NCI-H460 (cell line): ENCODE data around the gene VEGFC. TPM values are rescaled to one million over a fixed set of nuclear protein-coding genes. Genes with fewer than 3 reads are reported as not detected.

Source experiments
- DNase-seq: peaks from one replicate; pipeline ENCODE4 v3.0.0-alpha.2; 2016; ENCODE audit warnings: low read depth; ENCODE audit errors: extremely low read depth
- polyA plus RNA-seq: library from polyadenylated mRNA; depleted of rRNA; stranded (reverse); fragments of >200 nt; gene quantifications from 2 replicates; pipeline ENCODE4 v1.2.3, GENCODE V29; 2014; cell fraction: nucleus; rRNA removed
- total RNA-seq: library from RNA; depleted of rRNA; stranded (reverse); fragments of >200 nt; shearing (Covaris generic); gene quantifications from 2 replicates; pipeline ENCODE4 v1.2.3, GENCODE V29; 2014; rRNA removed

The VEGFC gene, protein sequence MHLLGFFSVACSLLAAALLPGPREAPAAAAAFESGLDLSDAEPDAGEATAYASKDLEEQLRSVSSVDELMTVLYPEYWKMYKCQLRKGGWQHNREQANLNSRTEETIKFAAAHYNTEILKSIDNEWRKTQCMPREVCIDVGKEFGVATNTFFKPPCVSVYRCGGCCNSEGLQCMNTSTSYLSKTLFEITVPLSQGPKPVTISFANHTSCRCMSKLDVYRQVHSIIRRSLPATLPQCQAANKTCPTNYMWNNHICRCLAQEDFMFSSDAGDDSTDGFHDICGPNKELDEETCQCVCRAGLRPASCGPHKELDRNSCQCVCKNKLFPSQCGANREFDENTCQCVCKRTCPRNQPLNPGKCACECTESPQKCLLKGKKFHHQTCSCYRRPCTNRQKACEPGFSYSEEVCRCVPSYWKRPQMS
- 18.2 and 19.2 TPM in 2 replicates for total RNA-seq
- polyA plus RNA-seq, result 0.98 and 2.8 TPM in 2 replicates

DNA sequence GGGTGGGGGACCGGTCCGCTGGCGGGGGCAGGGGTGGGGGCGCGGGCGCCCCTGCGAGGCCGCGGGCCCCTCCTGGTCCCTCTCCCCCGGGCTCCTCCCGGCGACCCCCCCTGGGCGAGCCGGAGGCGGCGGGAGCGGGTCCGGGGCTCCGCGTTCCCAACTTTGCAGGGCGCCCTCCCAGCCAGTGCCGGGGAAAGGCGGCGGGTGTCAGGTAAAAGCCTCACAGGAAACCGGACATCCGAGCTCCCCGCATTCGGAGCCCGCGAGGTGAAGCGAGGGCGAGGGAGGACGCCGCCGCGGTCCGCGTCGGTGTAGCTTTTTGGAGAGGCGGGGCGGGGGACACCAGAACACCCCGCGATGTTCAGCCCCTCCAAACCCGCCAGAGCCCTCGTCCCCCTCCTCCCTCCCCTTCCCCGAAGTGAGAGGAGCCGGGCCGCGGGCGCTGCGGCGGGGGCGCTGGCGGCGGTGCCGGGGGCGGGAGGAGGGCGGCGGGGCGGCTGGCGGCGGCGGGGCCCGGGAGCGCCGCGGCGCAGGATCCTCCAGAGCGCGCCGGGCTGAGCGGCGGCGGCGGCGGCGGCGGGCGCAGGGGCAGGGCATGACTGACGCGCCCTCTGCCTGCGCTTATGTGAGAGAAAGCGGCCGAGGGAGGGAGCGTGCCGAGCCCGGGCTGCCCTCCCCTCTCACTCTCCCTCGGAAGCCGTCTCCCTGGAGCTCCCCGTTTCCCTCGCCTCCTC, at the start of gene VEGFC:
Gene VEGFC (minus strand): TSS at position 597 of the 734 bp plus-strand sequence. CDS start 611 bp downstream, outside the sequence.
- peak; percentile 65 for DNase-seq

- no peak for DNase-seq
These were observed 49.0 kb upstream of the VEGFC start for GRCh38 chr4:176841711-176842112.

- no peak for DNase-seq
These were observed 47.4 kb upstream of the VEGFC start for GRCh38 chr4:176840166-176840565.

- DNase-seq, result no peak
These were observed 46.9 kb upstream of the VEGFC start for GRCh38 chr4:176839656-176840055.

GRCh38 chr4:176838601-176839433, 46.1 kb upstream of the VEGFC start:
- DNase-seq, result no peak

GRCh38 chr4:176837169-176837895, 44.6 kb upstream of the VEGFC start:
- DNase-seq, result no peak

DNA sequence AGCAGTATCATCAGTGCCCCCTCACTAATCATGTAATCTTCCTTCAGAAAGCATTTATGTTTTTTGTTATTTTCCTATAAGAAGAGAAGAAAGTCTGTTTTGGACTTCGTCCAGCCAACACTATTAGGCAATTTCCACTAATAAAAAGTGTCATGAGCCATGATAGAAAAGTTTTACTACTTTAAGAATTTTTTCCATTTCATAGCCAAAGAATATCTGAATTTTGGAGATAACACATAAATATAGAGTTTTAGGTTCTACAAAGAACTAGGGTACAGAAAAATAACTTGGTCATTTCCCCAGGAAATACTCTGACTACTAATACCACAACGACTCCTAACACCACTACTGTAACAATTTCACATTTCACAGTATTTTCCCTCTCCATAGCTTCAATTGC, 41.8 kb upstream of the VEGFC start:
- DNase-seq, result no peak

DNA sequence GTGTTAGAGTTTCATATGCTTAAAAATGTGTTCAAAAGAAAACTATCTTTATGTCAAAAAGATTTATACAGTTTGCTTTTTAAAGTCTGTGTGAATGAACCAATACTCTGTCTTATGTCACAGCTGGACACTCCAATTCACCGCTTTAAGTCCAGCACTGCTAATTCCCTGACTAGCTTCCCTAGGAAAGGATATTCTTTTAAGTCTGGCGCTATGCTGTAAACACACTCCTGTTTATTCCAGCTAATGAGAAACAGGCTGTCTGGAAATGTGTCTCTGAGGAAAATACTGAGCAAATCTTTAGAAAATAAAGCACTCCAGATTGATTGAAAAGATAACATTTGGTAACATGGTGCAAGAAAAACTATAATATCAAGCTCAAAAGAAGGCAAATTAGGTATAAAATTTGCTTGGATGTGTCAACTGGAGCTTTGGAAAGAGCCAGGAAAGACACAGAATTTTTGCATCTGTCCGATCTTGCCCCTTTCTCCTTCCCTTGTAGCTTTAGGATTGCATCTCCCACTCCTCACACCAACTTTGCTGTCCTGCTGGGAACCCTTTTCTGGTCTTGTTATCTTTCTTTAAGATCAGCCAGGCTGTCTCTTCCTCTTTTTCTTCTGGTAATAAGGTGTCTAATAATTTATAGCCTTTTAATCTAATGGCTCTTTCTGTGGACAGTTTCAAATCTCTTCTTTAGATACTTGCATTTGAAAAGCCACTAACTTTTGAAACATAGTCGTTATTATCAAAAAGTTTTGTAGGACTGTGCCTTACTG, 40.9 kb upstream of the VEGFC start:
- DNase-seq, result no peak

DNA sequence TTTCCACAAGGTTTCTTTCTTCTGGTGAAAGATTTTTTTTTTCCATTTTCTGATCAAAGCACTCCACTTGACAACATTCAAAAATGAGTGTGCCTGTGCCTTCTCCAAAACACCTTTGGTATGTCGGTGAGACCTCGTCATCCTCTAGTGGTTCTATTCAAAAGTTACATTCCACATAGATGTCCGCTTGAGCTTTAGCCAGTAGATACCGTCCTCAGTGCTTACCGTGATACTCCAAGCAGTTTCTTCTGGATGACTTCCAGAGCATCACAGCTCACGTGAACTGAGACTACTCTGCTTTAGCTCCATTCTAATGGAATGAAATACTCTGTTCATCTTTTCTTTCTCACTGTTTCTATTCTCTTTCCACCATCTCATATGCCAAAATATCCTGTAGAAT, 38.2 kb upstream of the VEGFC start:
- DNase-seq, result no peak

- no peak for DNase-seq
These were observed 32.9 kb upstream of the VEGFC start for GRCh38 chr4:176825586-176825985.

DNA sequence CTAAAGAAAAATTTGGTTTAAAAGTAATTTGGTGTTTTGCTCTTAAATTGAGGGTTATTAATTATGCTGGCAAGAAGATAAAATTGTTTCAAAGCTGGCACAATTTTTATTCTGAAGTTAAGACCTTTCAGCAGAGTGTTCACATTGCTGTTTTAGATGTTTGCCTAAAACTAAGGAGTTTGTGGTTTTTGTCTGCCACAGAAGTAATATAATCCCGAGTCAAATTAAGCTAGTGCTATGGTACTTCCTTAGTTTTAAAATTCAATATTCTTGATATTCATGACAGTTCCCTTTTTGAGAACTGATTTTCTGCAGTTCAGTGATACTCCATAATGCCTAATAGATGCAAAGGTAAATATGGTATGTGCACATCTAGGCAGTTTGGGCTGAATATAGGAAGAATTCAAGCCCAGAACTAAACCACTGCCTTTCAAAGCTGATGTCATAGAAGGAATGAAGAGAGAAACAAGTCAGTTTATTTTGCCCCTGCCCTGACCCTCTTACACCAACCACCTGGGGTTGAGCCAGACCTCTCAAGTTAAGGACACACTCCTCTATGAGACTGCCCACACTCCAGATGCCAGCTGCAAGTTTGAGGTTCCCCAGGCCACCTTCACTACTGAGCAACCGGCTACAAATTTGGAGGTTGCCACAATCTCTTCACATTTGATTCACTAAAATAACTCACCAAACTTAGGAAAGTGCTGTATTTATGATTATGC, 32.1 kb upstream of the VEGFC start:
- no peak for DNase-seq

- no peak for DNase-seq
These were observed 25.8 kb upstream of the VEGFC start for GRCh38 chr4:176818531-176818930.

- DNase-seq, result no peak
These were observed 24.5 kb upstream of the VEGFC start for GRCh38 chr4:176817204-176817603.

GRCh38 chr4:176814770-176815169, 22.0 kb upstream of the VEGFC start:
- no peak for DNase-seq

DNA sequence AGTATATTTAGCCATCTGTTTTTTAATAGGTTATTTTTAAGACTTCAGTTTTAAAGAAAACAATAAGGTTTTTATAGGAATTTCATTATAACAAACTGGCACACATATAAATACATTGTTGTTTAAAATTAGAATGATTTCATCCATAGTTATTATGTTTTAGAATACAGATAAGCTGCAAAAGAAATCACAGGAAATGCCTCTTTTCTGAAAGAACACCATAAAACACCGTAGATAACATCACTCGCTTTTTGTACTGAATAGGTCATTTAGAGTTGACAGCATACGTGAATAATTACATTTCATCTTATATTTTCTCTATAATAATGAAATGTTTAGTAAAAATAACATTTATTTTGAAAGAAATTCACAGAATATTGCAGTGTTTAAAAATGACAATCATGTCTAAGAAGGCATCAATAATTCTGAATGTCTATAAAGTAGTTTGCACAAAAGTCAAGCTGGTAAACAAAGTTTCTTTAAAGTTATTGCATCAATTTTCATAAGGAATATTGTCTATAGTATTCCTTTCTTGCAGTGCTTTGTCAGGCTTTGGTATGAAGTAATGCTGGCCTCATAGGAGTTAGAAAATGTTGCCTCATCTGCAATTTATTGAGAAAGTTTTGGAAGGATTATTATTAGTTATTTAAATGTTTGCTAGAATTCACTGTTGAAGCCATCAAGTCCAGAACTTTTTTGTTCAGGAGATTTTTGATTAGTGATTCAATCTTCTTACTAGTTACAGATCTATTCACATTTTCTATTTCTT, 17.9 kb upstream of the VEGFC start:
- no peak for DNase-seq

- DNase-seq, result no peak
These were observed 14.2 kb upstream of the VEGFC start for GRCh38 chr4:176806778-176807375.

DNA sequence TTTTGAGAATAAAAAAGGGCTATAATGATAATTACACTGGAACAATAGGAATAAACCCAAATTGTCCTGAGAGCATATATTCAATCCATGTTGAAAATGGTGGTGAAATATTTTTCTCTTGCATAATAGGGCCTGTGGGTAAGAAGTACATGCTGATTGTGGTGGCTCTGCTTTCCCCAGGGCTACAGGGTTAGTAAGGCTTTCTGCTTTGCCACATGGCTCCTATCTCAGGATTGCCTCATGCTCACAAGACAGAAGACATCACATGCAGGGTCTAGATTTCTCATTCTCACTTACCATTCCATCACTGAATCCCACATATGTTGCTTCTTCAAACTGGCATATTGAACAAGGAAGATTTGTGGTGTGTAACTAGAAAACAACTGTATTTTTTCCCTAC, 12.4 kb upstream of the VEGFC start:
- DNase-seq, result no peak
